ENCODE measurements around the gene TMEM233. TPM values are rescaled to one million over a fixed set of nuclear protein-coding genes. Genes with fewer than 3 reads are reported as not detected.

The TMEM233 gene
- total and polyA plus RNA-seq, 2 experiments from 2014 or later, result 0.24 to 0.71 TPM

- H3K4me3 Mint-ChIP-seq, result no peak overlapping the region
- no peak overlapping the region for H3K27ac Mint-ChIP-seq
- no peak overlapping the region for H2AFZ ChIP-seq
These were observed 68.3 kb downstream of the TMEM233 start for GRCh38 chr12:119661882-119662281.

GRCh38 chr12:119664642-119665041, 71.1 kb downstream of the TMEM233 start:
- H3K79me2 ChIP-seq (replicated peaks; ENCODE audit: insufficient read depth), result peaks cover 14% of the 10 kb centered on the region
- no peaks in the 10 kb centered on the region for H3K36me3 ChIP-seq (ENCODE audit: insufficient read depth)
- peaks cover 4% of the 10 kb centered on the region for H3F3A ChIP-seq (replicated peaks; ENCODE audit: low read depth)
- H3K4me1 ChIP-seq (ENCODE audit: insufficient read depth), result no peaks in the 10 kb centered on the region; the same call in 1 of the 2 replicates
- H4K20me1 ChIP-seq (replicated peaks; ENCODE audit: insufficient read depth), result no peaks in the 10 kb centered on the region
- ATAC-seq (no peak), DNase-seq (ENCODE audit: low spot score) (no peak)
- no peak overlapping the region for H3K4me3 ChIP-seq
- no peaks in the 10 kb centered on the region for H3K9me3 Mint-ChIP-seq
- 0 out of 2 replicates have a peak overlapping the region, but pooled peaks have one; percentile 18 for H2AFZ ChIP-seq
- peaks cover 3% of the 10 kb centered on the region for H3K27me3 Mint-ChIP-seq (ENCODE audit: insufficient read depth, low read depth, poor library complexity)
- no peaks in the 10 kb centered on the region for H3K27me3 ChIP-seq (ENCODE audit: insufficient read depth)
- H3K27ac ChIP-seq (ENCODE audit: low read depth), result no peak overlapping the region
- peaks cover 6% of the 10 kb centered on the region for H3K4me1 Mint-ChIP-seq
- no peak overlapping the region for H3K4me2 ChIP-seq
- H3K4me3 Mint-ChIP-seq, result no peak overlapping the region
- H3K9me2 ChIP-seq (ENCODE audit: insufficient read depth), result no peaks in the 10 kb centered on the region
- H3K36me3 Mint-ChIP-seq (ENCODE audit: low read depth), result peaks cover 3% of the 10 kb centered on the region; the same call in 2 of the 3 replicates
- TF ChIP-seq, protein P1, sequence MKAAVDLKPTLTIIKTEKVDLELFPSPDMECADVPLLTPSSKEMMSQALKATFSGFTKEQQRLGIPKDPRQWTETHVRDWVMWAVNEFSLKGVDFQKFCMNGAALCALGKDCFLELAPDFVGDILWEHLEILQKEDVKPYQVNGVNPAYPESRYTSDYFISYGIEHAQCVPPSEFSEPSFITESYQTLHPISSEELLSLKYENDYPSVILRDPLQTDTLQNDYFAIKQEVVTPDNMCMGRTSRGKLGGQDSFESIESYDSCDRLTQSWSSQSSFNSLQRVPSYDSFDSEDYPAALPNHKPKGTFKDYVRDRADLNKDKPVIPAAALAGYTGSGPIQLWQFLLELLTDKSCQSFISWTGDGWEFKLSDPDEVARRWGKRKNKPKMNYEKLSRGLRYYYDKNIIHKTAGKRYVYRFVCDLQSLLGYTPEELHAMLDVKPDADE (IDR thresholded peaks at IDR 0.05), result no peak
- TF ChIP-seq, protein P2, sequence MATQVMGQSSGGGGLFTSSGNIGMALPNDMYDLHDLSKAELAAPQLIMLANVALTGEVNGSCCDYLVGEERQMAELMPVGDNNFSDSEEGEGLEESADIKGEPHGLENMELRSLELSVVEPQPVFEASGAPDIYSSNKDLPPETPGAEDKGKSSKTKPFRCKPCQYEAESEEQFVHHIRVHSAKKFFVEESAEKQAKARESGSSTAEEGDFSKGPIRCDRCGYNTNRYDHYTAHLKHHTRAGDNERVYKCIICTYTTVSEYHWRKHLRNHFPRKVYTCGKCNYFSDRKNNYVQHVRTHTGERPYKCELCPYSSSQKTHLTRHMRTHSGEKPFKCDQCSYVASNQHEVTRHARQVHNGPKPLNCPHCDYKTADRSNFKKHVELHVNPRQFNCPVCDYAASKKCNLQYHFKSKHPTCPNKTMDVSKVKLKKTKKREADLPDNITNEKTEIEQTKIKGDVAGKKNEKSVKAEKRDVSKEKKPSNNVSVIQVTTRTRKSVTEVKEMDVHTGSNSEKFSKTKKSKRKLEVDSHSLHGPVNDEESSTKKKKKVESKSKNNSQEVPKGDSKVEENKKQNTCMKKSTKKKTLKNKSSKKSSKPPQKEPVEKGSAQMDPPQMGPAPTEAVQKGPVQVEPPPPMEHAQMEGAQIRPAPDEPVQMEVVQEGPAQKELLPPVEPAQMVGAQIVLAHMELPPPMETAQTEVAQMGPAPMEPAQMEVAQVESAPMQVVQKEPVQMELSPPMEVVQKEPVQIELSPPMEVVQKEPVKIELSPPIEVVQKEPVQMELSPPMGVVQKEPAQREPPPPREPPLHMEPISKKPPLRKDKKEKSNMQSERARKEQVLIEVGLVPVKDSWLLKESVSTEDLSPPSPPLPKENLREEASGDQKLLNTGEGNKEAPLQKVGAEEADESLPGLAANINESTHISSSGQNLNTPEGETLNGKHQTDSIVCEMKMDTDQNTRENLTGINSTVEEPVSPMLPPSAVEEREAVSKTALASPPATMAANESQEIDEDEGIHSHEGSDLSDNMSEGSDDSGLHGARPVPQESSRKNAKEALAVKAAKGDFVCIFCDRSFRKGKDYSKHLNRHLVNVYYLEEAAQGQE (IDR thresholded peaks at IDR 0.05; ENCODE audit: unreplicated experiment), result no peak
- TF ChIP-seq EZH2phosphoT487 (IDR thresholded peaks at IDR 0.05; ENCODE audit: unreplicated experiment) (no peak), EZH2 (IDR thresholded peaks at IDR 0.05; ENCODE audit: low read depth, unreplicated experiment) (no peak), POLR2AphosphoS5 (IDR thresholded peaks at IDR 0.05; ENCODE audit: low read depth) (no peak), CREB1 (CRISPR knock-in tag; IDR thresholded peaks at IDR 0.05; ENCODE audit: low read depth) (no peak), JUNB (IDR thresholded peaks at IDR 0.05; ENCODE audit: unreplicated experiment) (no peak)
- TF ChIP-seq, protein P3, sequence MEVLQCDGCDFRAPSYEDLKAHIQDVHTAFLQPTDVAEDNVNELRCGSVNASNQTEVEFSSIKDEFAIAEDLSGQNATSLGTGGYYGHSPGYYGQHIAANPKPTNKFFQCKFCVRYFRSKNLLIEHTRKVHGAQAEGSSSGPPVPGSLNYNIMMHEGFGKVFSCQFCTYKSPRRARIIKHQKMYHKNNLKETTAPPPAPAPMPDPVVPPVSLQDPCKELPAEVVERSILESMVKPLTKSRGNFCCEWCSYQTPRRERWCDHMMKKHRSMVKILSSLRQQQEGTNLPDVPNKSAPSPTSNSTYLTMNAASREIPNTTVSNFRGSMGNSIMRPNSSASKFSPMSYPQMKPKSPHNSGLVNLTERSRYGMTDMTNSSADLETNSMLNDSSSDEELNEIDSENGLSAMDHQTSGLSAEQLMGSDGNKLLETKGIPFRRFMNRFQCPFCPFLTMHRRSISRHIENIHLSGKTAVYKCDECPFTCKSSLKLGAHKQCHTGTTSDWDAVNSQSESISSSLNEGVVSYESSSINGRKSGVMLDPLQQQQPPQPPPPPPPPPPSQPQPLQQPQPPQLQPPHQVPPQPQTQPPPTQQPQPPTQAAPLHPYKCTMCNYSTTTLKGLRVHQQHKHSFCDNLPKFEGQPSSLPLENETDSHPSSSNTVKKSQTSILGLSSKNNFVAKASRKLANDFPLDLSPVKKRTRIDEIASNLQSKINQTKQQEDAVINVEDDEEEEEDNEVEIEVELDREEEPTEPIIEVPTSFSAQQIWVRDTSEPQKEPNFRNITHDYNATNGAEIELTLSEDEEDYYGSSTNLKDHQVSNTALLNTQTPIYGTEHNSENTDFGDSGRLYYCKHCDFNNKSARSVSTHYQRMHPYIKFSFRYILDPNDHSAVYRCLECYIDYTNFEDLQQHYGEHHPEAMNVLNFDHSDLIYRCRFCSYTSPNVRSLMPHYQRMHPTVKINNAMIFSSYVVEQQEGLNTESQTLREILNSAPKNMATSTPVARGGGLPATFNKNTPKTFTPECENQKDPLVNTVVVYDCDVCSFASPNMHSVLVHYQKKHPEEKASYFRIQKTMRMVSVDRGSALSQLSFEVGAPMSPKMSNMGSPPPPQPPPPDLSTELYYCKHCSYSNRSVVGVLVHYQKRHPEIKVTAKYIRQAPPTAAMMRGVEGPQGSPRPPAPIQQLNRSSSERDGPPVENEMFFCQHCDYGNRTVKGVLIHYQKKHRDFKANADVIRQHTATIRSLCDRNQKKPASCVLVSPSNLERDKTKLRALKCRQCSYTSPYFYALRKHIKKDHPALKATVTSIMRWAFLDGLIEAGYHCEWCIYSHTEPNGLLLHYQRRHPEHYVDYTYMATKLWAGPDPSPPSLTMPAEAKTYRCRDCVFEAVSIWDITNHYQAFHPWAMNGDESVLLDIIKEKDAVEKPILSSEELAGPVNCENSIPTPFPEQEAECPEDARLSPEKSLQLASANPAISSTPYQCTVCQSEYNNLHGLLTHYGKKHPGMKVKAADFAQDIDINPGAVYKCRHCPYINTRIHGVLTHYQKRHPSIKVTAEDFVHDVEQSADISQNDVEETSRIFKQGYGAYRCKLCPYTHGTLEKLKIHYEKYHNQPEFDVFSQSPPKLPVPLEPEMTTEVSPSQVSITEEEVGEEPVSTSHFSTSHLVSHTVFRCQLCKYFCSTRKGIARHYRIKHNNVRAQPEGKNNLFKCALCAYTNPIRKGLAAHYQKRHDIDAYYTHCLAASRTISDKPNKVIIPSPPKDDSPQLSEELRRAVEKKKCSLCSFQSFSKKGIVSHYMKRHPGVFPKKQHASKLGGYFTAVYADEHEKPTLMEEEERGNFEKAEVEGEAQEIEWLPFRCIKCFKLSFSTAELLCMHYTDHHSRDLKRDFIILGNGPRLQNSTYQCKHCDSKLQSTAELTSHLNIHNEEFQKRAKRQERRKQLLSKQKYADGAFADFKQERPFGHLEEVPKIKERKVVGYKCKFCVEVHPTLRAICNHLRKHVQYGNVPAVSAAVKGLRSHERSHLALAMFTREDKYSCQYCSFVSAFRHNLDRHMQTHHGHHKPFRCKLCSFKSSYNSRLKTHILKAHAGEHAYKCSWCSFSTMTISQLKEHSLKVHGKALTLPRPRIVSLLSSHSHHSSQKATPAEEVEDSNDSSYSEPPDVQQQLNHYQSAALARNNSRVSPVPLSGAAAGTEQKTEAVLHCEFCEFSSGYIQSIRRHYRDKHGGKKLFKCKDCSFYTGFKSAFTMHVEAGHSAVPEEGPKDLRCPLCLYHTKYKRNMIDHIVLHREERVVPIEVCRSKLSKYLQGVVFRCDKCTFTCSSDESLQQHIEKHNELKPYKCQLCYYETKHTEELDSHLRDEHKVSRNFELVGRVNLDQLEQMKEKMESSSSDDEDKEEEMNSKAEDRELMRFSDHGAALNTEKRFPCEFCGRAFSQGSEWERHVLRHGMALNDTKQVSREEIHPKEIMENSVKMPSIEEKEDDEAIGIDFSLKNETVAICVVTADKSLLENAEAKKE (CRISPR knock-in tag; IDR thresholded peaks at IDR 0.05), result no peak
- H3K27ac Mint-ChIP-seq, result no peak overlapping the region

More at GRCh38 chr12:119661882-119662281, 68.3 kb downstream of the TMEM233 start:
- TF ChIP-seq CREB1 (CRISPR knock-in tag; IDR thresholded peaks at IDR 0.05; ENCODE audit: low read depth) (no peak), ZNF114 (CRISPR knock-in tag; IDR thresholded peaks at IDR 0.05) (no peak)
- no peaks in the 10 kb centered on the region for H3K27me3 ChIP-seq (ENCODE audit: insufficient read depth)
- DNase-seq (ENCODE audit: low spot score) (no peak), ATAC-seq (no peak)
- no peaks in the 10 kb centered on the region for H3F3A ChIP-seq (replicated peaks; ENCODE audit: low read depth)
- H3K27ac ChIP-seq (ENCODE audit: low read depth), result no peak overlapping the region
- peaks cover under 1% of the 10 kb centered on the region; the same call in 2 of the 3 replicates for H3K4me1 Mint-ChIP-seq
- no peaks in the 10 kb centered on the region for H3K79me2 ChIP-seq (replicated peaks; ENCODE audit: insufficient read depth)
- H3K36me3 Mint-ChIP-seq (ENCODE audit: low read depth), result no peaks in the 10 kb centered on the region
- H3K4me2 ChIP-seq, result no peak overlapping the region
- H3K9me3 Mint-ChIP-seq, result no peaks in the 10 kb centered on the region
- H3K4me3 ChIP-seq, result no peak overlapping the region
- H4K20me1 ChIP-seq (replicated peaks; ENCODE audit: insufficient read depth), result no peaks in the 10 kb centered on the region
- no peaks in the 10 kb centered on the region for H3K36me3 ChIP-seq (ENCODE audit: insufficient read depth)
- H3K27me3 Mint-ChIP-seq (ENCODE audit: insufficient read depth, low read depth, poor library complexity), result no peaks in the 10 kb centered on the region
- H3K9me2 ChIP-seq (ENCODE audit: insufficient read depth), result no peaks in the 10 kb centered on the region
- no peaks in the 10 kb centered on the region; the same call in 1 of the 2 replicates for H3K4me1 ChIP-seq (ENCODE audit: insufficient read depth)

Measured in GM23338 (cell line).